ENCODE data around the gene HPSE2. TPM values are rescaled to one million over a fixed set of nuclear protein-coding genes. Genes with fewer than 3 reads are reported as not detected.

HPSE2 gene
- total and polyA plus RNA-seq, 2 experiments from 2014 or later = 0.10 to 0.24 TPM

GRCh38 chr10:98418665-98419468, 816.8 kb downstream of the HPSE2 start:
- H3K36me3 Mint-ChIP-seq (ENCODE audit: low read depth) = peaks cover 8% of the 10 kb centered on the region; the same call in 2 of the 3 replicates
- H3K27ac ChIP-seq (ENCODE audit: low read depth) = no peak overlapping the region
- ATAC-seq (no peak), DNase-seq (ENCODE audit: low spot score) (no peak)
- H3K36me3 ChIP-seq (ENCODE audit: insufficient read depth) = no peaks in the 10 kb centered on the region
- H3F3A ChIP-seq (replicated peaks; ENCODE audit: low read depth) = no peaks in the 10 kb centered on the region
- H3K9me3 Mint-ChIP-seq = no peaks in the 10 kb centered on the region
- H3K4me2 ChIP-seq = no peak overlapping the region
- H4K20me1 ChIP-seq (replicated peaks; ENCODE audit: insufficient read depth) = no peaks in the 10 kb centered on the region
- H3K4me1 ChIP-seq (ENCODE audit: insufficient read depth) = peaks cover 14% of the 10 kb centered on the region
- H3K4me3 ChIP-seq = no peak overlapping the region
- peaks cover 12% of the 10 kb centered on the region; the same call in 2 of the 3 replicates for H3K4me1 Mint-ChIP-seq
- no peaks in the 10 kb centered on the region for H3K27me3 ChIP-seq (ENCODE audit: insufficient read depth)
- H2AFZ ChIP-seq = no peak overlapping the region
- no peak overlapping the region for H3K4me3 Mint-ChIP-seq
- H3K27me3 Mint-ChIP-seq (ENCODE audit: insufficient read depth, low read depth, poor library complexity) = peaks cover 8% of the 10 kb centered on the region
- H3K9me2 ChIP-seq (ENCODE audit: insufficient read depth) = no peaks in the 10 kb centered on the region
- no peaks in the 10 kb centered on the region for H3K79me2 ChIP-seq (replicated peaks; ENCODE audit: insufficient read depth)
- H3K27ac Mint-ChIP-seq = peak overlapping the region; percentile 3; the same call in 1 of the 2 replicates
- TF ChIP-seq, protein P1, sequence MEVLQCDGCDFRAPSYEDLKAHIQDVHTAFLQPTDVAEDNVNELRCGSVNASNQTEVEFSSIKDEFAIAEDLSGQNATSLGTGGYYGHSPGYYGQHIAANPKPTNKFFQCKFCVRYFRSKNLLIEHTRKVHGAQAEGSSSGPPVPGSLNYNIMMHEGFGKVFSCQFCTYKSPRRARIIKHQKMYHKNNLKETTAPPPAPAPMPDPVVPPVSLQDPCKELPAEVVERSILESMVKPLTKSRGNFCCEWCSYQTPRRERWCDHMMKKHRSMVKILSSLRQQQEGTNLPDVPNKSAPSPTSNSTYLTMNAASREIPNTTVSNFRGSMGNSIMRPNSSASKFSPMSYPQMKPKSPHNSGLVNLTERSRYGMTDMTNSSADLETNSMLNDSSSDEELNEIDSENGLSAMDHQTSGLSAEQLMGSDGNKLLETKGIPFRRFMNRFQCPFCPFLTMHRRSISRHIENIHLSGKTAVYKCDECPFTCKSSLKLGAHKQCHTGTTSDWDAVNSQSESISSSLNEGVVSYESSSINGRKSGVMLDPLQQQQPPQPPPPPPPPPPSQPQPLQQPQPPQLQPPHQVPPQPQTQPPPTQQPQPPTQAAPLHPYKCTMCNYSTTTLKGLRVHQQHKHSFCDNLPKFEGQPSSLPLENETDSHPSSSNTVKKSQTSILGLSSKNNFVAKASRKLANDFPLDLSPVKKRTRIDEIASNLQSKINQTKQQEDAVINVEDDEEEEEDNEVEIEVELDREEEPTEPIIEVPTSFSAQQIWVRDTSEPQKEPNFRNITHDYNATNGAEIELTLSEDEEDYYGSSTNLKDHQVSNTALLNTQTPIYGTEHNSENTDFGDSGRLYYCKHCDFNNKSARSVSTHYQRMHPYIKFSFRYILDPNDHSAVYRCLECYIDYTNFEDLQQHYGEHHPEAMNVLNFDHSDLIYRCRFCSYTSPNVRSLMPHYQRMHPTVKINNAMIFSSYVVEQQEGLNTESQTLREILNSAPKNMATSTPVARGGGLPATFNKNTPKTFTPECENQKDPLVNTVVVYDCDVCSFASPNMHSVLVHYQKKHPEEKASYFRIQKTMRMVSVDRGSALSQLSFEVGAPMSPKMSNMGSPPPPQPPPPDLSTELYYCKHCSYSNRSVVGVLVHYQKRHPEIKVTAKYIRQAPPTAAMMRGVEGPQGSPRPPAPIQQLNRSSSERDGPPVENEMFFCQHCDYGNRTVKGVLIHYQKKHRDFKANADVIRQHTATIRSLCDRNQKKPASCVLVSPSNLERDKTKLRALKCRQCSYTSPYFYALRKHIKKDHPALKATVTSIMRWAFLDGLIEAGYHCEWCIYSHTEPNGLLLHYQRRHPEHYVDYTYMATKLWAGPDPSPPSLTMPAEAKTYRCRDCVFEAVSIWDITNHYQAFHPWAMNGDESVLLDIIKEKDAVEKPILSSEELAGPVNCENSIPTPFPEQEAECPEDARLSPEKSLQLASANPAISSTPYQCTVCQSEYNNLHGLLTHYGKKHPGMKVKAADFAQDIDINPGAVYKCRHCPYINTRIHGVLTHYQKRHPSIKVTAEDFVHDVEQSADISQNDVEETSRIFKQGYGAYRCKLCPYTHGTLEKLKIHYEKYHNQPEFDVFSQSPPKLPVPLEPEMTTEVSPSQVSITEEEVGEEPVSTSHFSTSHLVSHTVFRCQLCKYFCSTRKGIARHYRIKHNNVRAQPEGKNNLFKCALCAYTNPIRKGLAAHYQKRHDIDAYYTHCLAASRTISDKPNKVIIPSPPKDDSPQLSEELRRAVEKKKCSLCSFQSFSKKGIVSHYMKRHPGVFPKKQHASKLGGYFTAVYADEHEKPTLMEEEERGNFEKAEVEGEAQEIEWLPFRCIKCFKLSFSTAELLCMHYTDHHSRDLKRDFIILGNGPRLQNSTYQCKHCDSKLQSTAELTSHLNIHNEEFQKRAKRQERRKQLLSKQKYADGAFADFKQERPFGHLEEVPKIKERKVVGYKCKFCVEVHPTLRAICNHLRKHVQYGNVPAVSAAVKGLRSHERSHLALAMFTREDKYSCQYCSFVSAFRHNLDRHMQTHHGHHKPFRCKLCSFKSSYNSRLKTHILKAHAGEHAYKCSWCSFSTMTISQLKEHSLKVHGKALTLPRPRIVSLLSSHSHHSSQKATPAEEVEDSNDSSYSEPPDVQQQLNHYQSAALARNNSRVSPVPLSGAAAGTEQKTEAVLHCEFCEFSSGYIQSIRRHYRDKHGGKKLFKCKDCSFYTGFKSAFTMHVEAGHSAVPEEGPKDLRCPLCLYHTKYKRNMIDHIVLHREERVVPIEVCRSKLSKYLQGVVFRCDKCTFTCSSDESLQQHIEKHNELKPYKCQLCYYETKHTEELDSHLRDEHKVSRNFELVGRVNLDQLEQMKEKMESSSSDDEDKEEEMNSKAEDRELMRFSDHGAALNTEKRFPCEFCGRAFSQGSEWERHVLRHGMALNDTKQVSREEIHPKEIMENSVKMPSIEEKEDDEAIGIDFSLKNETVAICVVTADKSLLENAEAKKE (CRISPR knock-in tag; IDR thresholded peaks at IDR 0.05) = no peak
- no peak for TF ChIP-seq POLR2AphosphoS5 (IDR thresholded peaks at IDR 0.05; ENCODE audit: low read depth)

DNA sequence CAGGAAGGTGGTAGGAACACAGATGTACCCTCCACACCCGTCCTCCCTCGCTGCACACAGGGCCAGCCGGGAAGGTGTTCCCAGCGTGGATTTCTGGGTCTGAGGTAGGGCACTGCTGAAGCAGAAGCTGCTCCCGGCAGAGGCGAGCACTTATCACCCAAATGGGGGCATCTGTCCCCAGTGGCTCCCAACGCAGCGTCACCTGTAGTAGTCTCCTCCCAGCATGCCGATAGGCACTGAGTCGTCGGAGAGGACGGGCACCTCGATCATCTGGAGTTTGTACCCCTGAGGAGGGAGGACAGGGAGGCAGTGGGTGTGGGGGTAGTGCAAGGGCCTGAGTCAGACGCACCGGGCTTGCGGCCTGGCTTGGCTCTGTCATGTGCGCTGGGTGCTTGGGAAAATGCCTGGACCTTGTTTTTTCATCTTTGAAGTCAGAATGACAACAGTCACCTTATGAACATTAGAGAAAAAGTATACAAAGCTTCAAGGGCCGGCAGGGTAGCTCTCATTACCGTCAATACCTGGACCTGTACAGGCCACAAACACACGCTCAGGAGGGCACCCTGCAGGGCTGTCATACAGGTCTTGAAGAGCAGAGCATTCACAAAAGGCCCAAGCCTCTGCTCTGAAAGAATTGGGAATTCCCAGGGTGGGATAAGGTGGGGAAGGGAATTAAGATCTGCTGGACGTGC, 817.5 kb downstream of the HPSE2 start:
- H3K27ac ChIP-seq (ENCODE audit: low read depth) = no peak overlapping the region
- Mint-ChIP-seq H3K27me3 (ENCODE audit: insufficient read depth, low read depth, poor library complexity) (peaks cover 7% of the 10 kb centered on the region), H3K36me3 (ENCODE audit: low read depth) (peaks cover 8% of the 10 kb centered on the region; the same call in 2 of the 3 replicates), H3K27ac (no peak overlapping the region), H3K4me1 (peaks cover 12% of the 10 kb centered on the region; the same call in 2 of the 3 replicates), H3K9me3 (no peaks in the 10 kb centered on the region), H3K4me3 (no peak overlapping the region)
- no peak overlapping the region for H3K4me3 ChIP-seq
- H2AFZ ChIP-seq = no peak overlapping the region
- no peaks in the 10 kb centered on the region for H3K27me3 ChIP-seq (ENCODE audit: insufficient read depth)
- no peaks in the 10 kb centered on the region for H3K79me2 ChIP-seq (replicated peaks; ENCODE audit: insufficient read depth)
- no peaks in the 10 kb centered on the region for H4K20me1 ChIP-seq (replicated peaks; ENCODE audit: insufficient read depth)
- no peak for DNase-seq (ENCODE audit: low spot score)
- H3K9me2 ChIP-seq (ENCODE audit: insufficient read depth) = no peaks in the 10 kb centered on the region
- H3K4me2 ChIP-seq = no peak overlapping the region
- no peaks in the 10 kb centered on the region for H3K36me3 ChIP-seq (ENCODE audit: insufficient read depth)
- ATAC-seq = no peak
- H3F3A ChIP-seq (replicated peaks; ENCODE audit: low read depth) = no peaks in the 10 kb centered on the region
- peaks cover 14% of the 10 kb centered on the region for H3K4me1 ChIP-seq (ENCODE audit: insufficient read depth)
- no peak for TF ChIP-seq REST (IDR thresholded peaks at IDR 0.05; ENCODE audit: unreplicated experiment)
- no peak for TF ChIP-seq STAT1 (IDR thresholded peaks at IDR 0.05; ENCODE audit: unreplicated experiment)
- TF ChIP-seq, protein P2, sequence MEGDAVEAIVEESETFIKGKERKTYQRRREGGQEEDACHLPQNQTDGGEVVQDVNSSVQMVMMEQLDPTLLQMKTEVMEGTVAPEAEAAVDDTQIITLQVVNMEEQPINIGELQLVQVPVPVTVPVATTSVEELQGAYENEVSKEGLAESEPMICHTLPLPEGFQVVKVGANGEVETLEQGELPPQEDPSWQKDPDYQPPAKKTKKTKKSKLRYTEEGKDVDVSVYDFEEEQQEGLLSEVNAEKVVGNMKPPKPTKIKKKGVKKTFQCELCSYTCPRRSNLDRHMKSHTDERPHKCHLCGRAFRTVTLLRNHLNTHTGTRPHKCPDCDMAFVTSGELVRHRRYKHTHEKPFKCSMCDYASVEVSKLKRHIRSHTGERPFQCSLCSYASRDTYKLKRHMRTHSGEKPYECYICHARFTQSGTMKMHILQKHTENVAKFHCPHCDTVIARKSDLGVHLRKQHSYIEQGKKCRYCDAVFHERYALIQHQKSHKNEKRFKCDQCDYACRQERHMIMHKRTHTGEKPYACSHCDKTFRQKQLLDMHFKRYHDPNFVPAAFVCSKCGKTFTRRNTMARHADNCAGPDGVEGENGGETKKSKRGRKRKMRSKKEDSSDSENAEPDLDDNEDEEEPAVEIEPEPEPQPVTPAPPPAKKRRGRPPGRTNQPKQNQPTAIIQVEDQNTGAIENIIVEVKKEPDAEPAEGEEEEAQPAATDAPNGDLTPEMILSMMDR (conservative IDR thresholded peaks at IDR 0.05; ENCODE audit: low read depth in 2 of 2) = no peak
- no peak for TF ChIP-seq ZNF114 (CRISPR knock-in tag; IDR thresholded peaks at IDR 0.05)

Data from GM23338 (cell line).